ENCODE results near the gene MEOX2. TPM values are rescaled to one million over a fixed set of nuclear protein-coding genes. Genes with fewer than 3 reads are reported as not detected.

Gene MEOX2
- total and polyA plus RNA-seq, 10 of the 15 experiments (the other 5 are each of a cell fraction or from before 2014, with no cell fraction given) = not detected

DNA sequence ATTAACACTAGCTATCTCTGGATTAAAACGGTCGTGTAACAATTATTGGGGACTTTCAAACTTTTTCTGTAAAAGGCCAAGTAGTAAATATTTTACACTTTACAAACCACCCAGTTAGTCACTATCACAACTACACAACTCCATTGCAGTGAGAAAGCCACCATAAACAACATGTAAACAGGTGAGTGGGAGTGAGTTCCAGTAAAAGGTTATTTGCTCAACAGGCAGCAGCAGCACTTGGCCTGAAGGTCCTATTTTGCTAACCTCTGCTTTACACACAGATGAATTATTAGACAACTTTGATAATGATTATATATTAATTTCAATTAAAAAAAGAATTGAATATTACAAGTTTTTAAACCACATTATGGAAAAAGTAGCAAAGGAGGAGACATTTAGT, 108.9 kb downstream of the MEOX2 start:
- Histone ChIP-seq H3K4me3 (no peak overlapping the region), H3K36me3 (ENCODE audit: control insufficient read depth in 2 of 2, insufficient read depth in 2 of 2, low read length in 1 of 2) (no peaks in the 10 kb centered on the region), H4K20me1 (ENCODE audit: control insufficient read depth, insufficient read depth) (no peaks in the 10 kb centered on the region), H3K4me2 (ENCODE audit: control insufficient read depth, insufficient read depth) (no peak overlapping the region), H3K9ac (ENCODE audit: control insufficient read depth, insufficient read depth, low read length) (no peak overlapping the region), H3K9me3 (replicated peaks; ENCODE audit: control insufficient read depth, insufficient read depth, low read length) (no peaks in the 10 kb centered on the region), H2AFZ (ENCODE audit: control insufficient read depth, low read depth, low read length) (no peak overlapping the region), H3K4me1 (ENCODE audit: control insufficient read depth, insufficient read depth, low read length) (no peaks in the 10 kb centered on the region), H3K27me3 (replicated peaks in 1 of 2; ENCODE audit: control insufficient read depth in 2 of 2, insufficient read depth in 2 of 2, low read length in 1 of 2) (no peaks in the 10 kb centered on the region), H3K27ac (ENCODE audit: control insufficient read depth, insufficient read depth) (no peak overlapping the region), H3K79me2 (ENCODE audit: control insufficient read depth, insufficient read depth, low read length) (no peaks in the 10 kb centered on the region)
- no TSS peak for BruUV-seq (replicated peaks)
- ChIA-PET RAD21 (ENCODE audit: unreplicated experiment) (no interaction called here), POLR2A (no interaction called here), CTCF (no interaction called here), SMC1A (ENCODE audit: uncharacterized antibody, unreplicated experiment) (interaction anchor here (0.6 to 1.6 kb wide), 2 partner anchors 16 to 111 kb away, joined by 3 to 9 read pairs; partner anchors contain the start of gene AGMO)
- DNase-seq (ENCODE audit: low read depth, low spot score) (no peak), FAIRE-seq (no peak), ATAC-seq (no peak)
- in situ Hi-C loops (cut with MboI) (no loop called here), intact Hi-C loops (cut with micrococcal nuclease; ENCODE audit: unreplicated experiment) (no loop called here)
- 50% methylated on average over 2 of the region's 2 CpGs for WGBS (ENCODE audit: insufficient coverage, insufficient replicate concordance, low lambda C conversion rate, missing lambda C conversion rate)
- TF ChIP-seq, protein P1, sequence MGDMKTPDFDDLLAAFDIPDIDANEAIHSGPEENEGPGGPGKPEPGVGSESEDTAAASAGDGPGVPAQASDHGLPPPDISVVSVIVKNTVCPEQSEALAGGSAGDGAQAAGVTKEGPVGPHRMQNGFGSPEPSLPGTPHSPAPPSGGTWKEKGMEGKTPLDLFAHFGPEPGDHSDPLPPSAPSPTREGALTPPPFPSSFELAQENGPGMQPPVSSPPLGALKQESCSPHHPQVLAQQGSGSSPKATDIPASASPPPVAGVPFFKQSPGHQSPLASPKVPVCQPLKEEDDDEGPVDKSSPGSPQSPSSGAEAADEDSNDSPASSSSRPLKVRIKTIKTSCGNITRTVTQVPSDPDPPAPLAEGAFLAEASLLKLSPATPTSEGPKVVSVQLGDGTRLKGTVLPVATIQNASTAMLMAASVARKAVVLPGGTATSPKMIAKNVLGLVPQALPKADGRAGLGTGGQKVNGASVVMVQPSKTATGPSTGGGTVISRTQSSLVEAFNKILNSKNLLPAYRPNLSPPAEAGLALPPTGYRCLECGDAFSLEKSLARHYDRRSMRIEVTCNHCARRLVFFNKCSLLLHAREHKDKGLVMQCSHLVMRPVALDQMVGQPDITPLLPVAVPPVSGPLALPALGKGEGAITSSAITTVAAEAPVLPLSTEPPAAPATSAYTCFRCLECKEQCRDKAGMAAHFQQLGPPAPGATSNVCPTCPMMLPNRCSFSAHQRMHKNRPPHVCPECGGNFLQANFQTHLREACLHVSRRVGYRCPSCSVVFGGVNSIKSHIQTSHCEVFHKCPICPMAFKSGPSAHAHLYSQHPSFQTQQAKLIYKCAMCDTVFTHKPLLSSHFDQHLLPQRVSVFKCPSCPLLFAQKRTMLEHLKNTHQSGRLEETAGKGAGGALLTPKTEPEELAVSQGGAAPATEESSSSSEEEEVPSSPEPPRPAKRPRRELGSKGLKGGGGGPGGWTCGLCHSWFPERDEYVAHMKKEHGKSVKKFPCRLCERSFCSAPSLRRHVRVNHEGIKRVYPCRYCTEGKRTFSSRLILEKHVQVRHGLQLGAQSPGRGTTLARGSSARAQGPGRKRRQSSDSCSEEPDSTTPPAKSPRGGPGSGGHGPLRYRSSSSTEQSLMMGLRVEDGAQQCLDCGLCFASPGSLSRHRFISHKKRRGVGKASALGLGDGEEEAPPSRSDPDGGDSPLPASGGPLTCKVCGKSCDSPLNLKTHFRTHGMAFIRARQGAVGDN (IDR thresholded peaks at IDR 0.05) = no peak
- TF ChIP-seq TAF1 (IDR thresholded peaks at IDR 0.05; ENCODE audit: borderline replicate concordance, low read depth, low read length) (no peak), SREBF2 (IDR thresholded peaks at IDR 0.05; ENCODE audit: low read length) (no peak), IRF4 (IDR thresholded peaks at IDR 0.05; ENCODE audit: low read depth, low read length) (no peak), MTA2 (IDR thresholded peaks at IDR 0.05; ENCODE audit: low read depth) (no peak), SREBF1 (IDR thresholded peaks at IDR 0.05; ENCODE audit: low read length) (no peak), IKZF2 (IDR thresholded peaks at IDR 0.05) (no peak), JUND (IDR thresholded peaks at IDR 0.05; ENCODE audit: low read depth, low read length) (no peak), RCOR1 (conservative IDR thresholded peaks at IDR 0.05; ENCODE audit: low read depth, low read length) (no peak), SMAD5 (IDR thresholded peaks at IDR 0.05; ENCODE audit: low read depth) (no peak), KLF5 (IDR thresholded peaks at IDR 0.05; ENCODE audit: partially characterized antibody) (no peak), FOS (IDR thresholded peaks at IDR 0.05; ENCODE audit: borderline replicate concordance, extremely low read depth, insufficient read length) (no peak), SMAD1 (IDR thresholded peaks at IDR 0.05; ENCODE audit: low read depth, partially characterized antibody) (no peak)
- TF ChIP-seq, protein P2, sequence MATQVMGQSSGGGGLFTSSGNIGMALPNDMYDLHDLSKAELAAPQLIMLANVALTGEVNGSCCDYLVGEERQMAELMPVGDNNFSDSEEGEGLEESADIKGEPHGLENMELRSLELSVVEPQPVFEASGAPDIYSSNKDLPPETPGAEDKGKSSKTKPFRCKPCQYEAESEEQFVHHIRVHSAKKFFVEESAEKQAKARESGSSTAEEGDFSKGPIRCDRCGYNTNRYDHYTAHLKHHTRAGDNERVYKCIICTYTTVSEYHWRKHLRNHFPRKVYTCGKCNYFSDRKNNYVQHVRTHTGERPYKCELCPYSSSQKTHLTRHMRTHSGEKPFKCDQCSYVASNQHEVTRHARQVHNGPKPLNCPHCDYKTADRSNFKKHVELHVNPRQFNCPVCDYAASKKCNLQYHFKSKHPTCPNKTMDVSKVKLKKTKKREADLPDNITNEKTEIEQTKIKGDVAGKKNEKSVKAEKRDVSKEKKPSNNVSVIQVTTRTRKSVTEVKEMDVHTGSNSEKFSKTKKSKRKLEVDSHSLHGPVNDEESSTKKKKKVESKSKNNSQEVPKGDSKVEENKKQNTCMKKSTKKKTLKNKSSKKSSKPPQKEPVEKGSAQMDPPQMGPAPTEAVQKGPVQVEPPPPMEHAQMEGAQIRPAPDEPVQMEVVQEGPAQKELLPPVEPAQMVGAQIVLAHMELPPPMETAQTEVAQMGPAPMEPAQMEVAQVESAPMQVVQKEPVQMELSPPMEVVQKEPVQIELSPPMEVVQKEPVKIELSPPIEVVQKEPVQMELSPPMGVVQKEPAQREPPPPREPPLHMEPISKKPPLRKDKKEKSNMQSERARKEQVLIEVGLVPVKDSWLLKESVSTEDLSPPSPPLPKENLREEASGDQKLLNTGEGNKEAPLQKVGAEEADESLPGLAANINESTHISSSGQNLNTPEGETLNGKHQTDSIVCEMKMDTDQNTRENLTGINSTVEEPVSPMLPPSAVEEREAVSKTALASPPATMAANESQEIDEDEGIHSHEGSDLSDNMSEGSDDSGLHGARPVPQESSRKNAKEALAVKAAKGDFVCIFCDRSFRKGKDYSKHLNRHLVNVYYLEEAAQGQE (IDR thresholded peaks at IDR 0.05; ENCODE audit: low read depth, low read length) = no peak
- TF ChIP-seq, protein P3, sequence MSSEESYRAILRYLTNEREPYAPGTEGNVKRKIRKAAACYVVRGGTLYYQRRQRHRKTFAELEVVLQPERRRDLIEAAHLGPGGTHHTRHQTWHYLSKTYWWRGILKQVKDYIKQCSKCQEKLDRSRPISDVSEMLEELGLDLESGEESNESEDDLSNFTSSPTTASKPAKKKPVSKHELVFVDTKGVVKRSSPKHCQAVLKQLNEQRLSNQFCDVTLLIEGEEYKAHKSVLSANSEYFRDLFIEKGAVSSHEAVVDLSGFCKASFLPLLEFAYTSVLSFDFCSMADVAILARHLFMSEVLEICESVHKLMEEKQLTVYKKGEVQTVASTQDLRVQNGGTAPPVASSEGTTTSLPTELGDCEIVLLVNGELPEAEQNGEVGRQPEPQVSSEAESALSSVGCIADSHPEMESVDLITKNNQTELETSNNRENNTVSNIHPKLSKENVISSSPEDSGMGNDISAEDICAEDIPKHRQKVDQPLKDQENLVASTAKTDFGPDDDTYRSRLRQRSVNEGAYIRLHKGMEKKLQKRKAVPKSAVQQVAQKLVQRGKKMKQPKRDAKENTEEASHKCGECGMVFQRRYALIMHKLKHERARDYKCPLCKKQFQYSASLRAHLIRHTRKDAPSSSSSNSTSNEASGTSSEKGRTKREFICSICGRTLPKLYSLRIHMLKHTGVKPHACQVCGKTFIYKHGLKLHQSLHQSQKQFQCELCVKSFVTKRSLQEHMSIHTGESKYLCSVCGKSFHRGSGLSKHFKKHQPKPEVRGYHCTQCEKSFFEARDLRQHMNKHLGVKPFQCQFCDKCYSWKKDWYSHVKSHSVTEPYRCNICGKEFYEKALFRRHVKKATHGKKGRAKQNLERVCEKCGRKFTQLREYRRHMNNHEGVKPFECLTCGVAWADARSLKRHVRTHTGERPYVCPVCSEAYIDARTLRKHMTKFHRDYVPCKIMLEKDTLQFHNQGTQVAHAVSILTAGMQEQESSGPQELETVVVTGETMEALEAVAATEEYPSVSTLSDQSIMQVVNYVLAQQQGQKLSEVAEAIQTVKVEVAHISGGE (CRISPR knock-in tag; IDR thresholded peaks at IDR 0.05) = no peak

Data from GM12878 (cell line).